VCaP (cell line): ENCODE data around the gene RPL12.

ENCODE experiments used
- H3K27ac ChIP-seq: fragments of 450-650 bp; 2 replicates; pipeline ENCODE4 v1.5.1; 2017
- CTCF ChIP-seq: fragments of 450-650 bp; conservative IDR thresholded peaks from 2 replicates; pipeline ENCODE4 v1.5.1; 2017; ENCODE audit warnings: mild to moderate bottlenecking, moderate library complexity

The RPL12 gene

DNA sequence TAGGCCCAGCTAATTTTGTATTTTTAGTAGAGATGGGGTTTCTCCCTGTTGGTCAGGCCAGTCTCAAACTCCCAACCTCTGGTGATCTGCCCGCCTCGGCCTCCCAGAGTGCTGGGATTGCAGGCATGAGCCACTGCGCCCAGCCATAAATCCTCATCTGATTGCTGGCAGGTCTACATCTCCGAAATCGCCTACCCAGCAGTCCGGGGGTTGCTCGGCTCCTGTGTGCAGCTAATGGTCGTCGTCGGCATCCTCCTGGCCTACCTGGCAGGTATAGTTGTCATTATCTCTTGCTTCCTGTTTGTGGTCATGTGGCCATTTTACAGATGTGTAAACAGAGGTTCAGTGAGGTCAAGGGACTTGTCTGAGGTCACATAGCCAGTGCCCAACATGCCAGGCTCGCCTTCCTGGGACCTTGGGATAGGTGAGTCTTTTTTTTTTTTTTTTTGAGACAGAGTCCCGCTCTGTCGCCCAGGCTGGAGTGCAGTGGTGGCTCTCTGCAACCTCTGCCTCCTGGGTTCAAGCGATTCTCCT is 51.4 kb downstream of the RPL12 start:
- TF ChIP-seq CTCF = no peak
- H3K27ac ChIP-seq = no peak overlapping the region

DNA sequence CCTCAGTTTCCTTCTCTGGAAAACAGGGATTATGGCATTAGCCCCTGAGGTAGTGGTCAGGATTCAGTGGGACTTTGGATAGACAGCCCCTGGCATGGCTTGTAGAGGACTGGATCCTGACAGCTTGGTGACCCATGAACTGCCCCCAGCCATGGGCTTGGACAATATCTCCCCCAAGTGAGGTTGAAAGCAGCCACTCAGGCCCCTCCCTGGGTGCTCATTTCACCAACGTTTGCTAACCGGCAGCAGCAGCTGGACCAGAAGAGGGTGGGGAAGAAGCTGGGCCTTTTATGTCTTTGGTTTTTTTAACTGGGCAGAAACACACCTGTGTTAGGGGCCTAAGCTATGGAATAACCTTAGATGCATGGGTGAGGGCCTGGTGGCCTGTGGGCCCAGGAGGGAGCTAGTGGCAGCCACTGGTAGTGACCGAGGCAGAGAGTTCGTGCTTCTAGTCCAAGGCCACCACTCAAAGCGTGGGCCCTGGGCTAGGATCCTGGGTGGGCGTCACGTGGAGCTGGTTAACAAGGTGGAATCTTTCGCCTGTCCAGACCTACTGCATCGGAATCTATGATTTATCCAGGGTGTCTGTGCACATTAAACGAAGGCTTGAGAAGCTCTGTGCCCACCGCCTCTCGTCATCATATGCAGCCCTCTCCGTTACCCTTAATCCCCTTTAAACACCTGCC is 52.3 kb downstream of the RPL12 start:
- no peak for TF ChIP-seq CTCF
- H3K27ac ChIP-seq = peak overlapping the region; percentile 90

DNA sequence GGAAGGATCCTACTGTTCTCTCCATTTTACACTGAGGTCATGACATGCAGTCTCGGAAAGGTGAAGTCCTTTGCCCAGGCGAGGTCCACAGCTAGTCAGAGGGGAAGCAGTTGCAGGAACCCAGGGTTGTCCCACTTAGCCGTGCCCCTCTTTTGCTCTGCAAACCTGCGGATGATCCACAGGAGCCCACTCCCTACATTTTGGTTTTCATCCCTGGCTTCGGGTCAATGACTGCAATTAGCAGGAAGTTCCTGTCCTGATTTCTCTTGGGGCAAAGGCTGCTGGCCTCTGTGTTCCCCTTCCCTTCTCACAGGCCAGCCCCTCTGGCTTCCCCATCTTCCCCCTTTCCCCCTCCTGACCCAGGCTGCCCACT is 52.9 kb downstream of the RPL12 start:
- peak; percentile 32 for TF ChIP-seq CTCF
- peak overlapping the region; percentile 90 for H3K27ac ChIP-seq
